GM13977 (cell line): ENCODE measurements around the gene ATP7B.
A peak's percentile ranks its signal among the peaks of the same experiment; 100 is the strongest.

Experiments
- DNase-seq: peaks from one replicate; pipeline ENCODE4 v3.0.0; 2012; ENCODE audit warnings: low spot score
- CTCF ChIP-seq: IDR thresholded peaks from 2 replicates; pipeline ENCODE4 v1.5.1; 2012; ENCODE audit warnings: mild to moderate bottlenecking, control low read depth; ENCODE audit not compliant: insufficient read depth; ENCODE audit errors: extremely low read depth, missing control alignments
- in situ Hi-C: fragments of 300-500 bp; cut with MboI; formaldehyde crosslinking; loops from one replicate; pipeline ENCODE4 v1.12.0; 2022; ENCODE audit warnings: low sequenced_read_pairs, low pct_unique_long_range_greater_than_20kb, mixed read lengths, inconsistent platforms; ENCODE audit not compliant: unreplicated experiment

ATP7B gene

GRCh38 chr13:51955816-51956603 is 55.2 kb downstream of the ATP7B start:
- no peak for DNase-seq
- in situ Hi-C loops, result no loop called here
- no peak for TF ChIP-seq CTCF

GRCh38 chr13:51955281-51955771 is 55.9 kb downstream of the ATP7B start:
- in situ Hi-C loops, result no loop called here

GRCh38 chr13:51953347-51954195 is 57.7 kb downstream of the ATP7B start:
- in situ Hi-C loops, result no loop called here
- TF ChIP-seq CTCF, result no peak
- no peak for DNase-seq

More at GRCh38 chr13:51955281-51955771, 55.9 kb downstream of the ATP7B start:
- no peak for DNase-seq
- no peak for TF ChIP-seq CTCF

- TF ChIP-seq CTCF, result no peak
- DNase-seq, result no peak
- in situ Hi-C loops, result no loop called here
These were observed 60.5 kb downstream of the ATP7B start for GRCh38 chr13:51950722-51951121.

- in situ Hi-C loops, result no loop called here
- TF ChIP-seq CTCF, result no peak
These were observed 65.0 kb downstream of the ATP7B start for GRCh38 chr13:51946163-51946669.

GRCh38 chr13:51945149-51945548 is 66.1 kb downstream of the ATP7B start:
- peak; percentile 71 for DNase-seq
- in situ Hi-C loops, result no loop called here
- no peak for TF ChIP-seq CTCF

More at GRCh38 chr13:51946163-51946669, 65.0 kb downstream of the ATP7B start:
- no peak for DNase-seq
